ENCODE data around the gene DTX3. TPM values are rescaled to one million over a fixed set of nuclear protein-coding genes. Genes with fewer than 3 reads are reported as not detected.

DTX3 gene, protein sequence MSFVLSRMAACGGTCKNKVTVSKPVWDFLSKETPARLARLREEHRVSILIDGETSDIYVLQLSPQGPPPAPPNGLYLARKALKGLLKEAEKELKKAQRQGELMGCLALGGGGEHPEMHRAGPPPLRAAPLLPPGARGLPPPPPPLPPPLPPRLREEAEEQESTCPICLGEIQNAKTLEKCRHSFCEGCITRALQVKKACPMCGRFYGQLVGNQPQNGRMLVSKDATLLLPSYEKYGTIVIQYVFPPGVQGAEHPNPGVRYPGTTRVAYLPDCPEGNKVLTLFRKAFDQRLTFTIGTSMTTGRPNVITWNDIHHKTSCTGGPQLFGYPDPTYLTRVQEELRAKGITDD
- total RNA-seq, result 15.6 and 23.1 TPM in 2 replicates

DNA sequence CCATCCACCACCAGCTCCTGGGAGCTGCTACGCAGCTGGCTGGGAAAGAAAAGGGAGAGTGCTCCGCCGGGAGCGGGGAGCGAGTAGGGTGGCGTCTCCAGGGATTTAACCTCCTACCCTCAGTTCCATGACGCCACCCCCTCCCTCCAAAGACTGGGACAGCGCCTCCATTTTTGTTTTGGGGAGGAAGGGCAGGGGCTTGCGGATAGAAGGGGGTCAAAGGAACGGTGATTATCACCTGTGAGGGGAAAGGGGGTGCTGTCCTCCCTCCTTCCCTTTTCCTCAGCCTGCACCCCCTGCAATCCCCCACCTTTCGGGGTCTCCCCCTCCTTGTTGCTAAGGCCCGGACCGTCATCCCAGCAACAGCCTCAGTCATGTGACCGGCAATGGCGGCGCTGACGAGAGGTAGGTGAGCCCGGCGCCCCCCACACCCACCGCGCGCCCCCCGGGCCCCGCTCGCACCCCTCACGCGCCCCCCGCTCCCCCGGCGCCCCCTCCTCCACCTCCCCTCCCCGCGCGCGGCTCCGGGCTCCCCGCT, at the start of gene DTX3:
Gene DTX3 (plus strand): TSS at position 371 of the 538 bp plus-strand sequence. CDS start 1,694 bp downstream, outside the sequence.

DNA sequence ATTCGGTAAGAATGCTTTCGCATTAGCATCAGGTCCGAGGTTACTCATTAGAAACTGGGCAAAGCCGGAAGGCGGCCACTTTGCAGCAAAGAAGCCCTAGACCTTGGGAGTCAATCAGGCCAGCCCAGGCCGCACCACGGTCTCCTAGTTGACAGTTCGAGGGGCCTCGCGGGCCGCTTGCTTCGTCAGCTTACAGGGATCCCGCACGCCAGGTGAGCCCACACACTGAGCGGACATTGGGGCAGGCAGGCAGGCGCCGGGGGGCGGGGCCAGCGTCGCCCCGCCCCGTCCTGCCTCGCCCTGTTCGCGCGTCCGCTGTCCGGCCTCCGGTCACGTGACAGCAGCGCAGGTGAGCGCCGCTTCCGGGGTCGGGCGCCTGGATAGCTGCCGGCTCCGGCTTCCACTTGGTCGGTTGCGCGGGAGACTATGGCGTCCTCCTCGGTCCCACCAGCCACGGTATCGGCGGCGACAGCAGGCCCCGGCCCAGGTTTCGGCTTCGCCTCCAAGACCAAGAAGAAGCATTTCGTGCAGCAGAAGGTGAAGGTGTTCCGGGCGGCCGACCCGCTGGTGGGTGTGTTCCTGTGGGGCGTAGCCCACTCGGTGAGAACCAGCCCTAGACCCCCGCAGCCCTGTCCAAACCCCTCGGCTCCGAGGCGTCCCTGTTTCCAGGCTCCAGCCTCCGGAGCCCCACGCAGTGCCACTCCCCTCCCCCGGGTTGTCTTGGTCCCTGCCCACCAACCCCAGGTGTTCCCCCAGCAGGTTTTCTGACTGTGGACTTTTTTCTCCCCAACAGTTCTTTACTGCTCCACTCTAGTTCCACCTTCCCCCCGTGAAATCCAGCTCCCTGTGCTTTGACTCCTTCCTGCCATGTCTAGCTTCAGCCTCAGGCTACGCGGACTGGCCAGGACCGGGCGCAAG, 13.5 kb upstream of the DTX3 start, which contains the start of gene PIP4K2C:
Gene PIP4K2C (plus strand): TSS at position 329 of the 918 bp plus-strand sequence. CDS start 98 bp downstream, at position 427.

DNA sequence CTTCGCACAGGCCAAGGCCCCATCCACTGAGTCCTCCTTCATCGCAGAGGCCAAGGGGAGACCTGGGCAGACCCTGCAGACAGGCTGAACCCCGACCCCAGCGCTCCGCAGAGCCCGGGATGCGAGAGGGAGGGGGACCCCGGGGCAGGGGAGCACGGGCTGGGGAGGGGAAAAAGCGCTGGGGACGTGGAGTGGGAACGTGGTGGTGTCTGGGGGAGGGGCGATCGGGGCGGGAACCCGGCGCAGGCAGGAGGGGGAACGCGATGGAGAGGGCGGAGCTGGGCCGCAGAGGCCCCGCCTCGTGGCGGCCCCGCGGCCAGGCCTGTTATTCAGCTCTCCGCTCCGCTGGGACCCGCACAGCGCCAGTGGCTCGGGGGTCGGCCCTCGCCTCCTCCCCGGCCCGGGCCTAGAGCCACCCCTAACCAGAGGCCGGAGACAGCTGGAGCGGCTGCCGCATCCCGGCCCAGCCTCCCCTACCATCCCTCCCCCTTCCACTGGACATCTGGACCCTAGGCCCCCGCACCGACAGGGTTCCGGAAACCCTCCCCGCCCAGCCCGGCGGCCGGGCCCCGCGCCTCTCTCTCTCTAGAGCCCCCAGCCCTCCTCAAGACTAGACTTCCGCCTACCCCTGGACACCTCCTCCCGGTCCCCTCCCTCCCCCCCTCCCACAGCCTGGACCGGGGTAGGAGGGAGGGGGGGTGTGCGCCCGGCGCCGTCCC, 6.6 kb downstream of the DTX3 start, which contains the start of gene ARHGEF25:
Gene ARHGEF25 (plus strand): TSS at position 328 of the 719 bp plus-strand sequence. CDS start 460 bp downstream, outside the sequence.

DNA sequence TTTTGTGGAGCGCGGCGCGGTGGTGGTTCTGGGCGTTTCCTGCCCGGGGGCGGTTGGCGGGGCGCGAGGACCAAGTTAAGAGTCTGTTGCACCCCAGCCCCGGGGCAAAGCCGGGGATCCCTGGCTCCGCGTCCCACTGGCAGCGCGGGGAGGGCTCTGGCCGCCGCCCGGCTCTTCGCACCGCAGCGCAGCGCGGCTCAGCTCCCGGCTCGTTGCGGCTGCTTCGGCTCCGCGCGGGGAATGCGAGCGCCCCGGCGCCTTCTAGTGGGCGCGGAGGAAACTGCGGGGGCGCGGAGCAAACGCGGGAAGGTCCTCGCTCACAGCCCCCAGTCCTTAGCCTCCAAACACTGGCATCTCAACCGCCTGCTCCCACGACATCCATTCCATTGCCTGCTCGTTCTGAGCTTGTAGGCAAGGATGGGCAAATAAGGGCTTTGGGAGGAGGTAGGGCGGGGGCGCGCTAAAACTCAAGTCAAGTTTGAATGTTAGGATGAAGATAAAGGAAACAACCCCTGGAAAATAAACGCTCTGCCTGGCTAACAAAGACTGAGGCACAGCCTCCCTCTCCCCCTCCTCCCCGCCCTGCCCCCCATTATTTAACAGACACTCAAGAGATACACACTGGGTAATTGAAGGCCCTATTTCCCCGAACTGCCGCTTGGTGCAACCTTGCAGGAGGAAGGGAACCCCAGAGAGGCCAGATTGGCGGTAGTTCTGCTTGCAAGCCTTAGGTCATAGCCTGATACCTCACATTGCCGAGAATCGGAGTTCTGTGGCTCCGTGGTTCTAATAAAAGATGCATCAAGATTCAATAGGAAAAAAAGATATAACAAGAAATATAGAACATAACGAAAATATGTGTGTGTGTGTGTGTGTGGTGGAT, 28.6 kb downstream of the DTX3 start, which contains the start of gene B4GALNT1:
Gene B4GALNT1 (minus strand): TSS at position 244 of the 883 bp plus-strand sequence. CDS start 1,069 bp downstream, outside the sequence.

Other genes starting within 250 kb of the DTX3 start
- 12.4 and 13.6 TPM in 2 replicates for gene R3HDM2, start 173.8 kb upstream of the DTX3 start, total RNA-seq
- not detected in 2 replicates for gene INHBC, start 170.0 kb upstream of the DTX3 start, total RNA-seq
- gene INHBE, start 149.5 kb upstream of the DTX3 start, total RNA-seq, result 2.1 and 17.0 TPM in 2 replicates
- 2.4 and 3.1 TPM in 2 replicates for gene GLI1, start 145.0 kb upstream of the DTX3 start, total RNA-seq
- 0.11 and 0.12 TPM in 2 replicates for gene ARHGAP9, start 125.0 kb upstream of the DTX3 start, total RNA-seq
- gene MARS1, start 116.8 kb upstream of the DTX3 start, total RNA-seq, result 209 and 350 TPM in 2 replicates
- gene DDIT3, start 84.3 kb upstream of the DTX3 start, total RNA-seq, result 136 and 444 TPM in 2 replicates
- gene MBD6, start 82.0 kb upstream of the DTX3 start, total RNA-seq, result 4.9 and 8.1 TPM in 2 replicates
- gene DCTN2, start 57.6 kb upstream of the DTX3 start, total RNA-seq, result 80.7 and 106 TPM in 2 replicates
- 0.44 and 0.50 TPM in 2 replicates for gene KIF5A, start 54.8 kb upstream of the DTX3 start, total RNA-seq
- 13.6 and 16.5 TPM in 2 replicates for gene PIP4K2C, start 13.6 kb upstream of the DTX3 start, total RNA-seq
- gene ARHGEF25, start 6.6 kb downstream of the DTX3 start, total RNA-seq, result 17.9 and 27.1 TPM in 2 replicates
- gene B4GALNT1, start 28.4 kb downstream of the DTX3 start, total RNA-seq, result 3.4 and 4.0 TPM in 2 replicates
- gene OS9, start 89.3 kb downstream of the DTX3 start, total RNA-seq, result 276 and 299 TPM in 2 replicates
- 0.33 and 0.87 TPM in 2 replicates for gene AGAP2, start 133.9 kb downstream of the DTX3 start, total RNA-seq
- gene TSPAN31, start 140.2 kb downstream of the DTX3 start, total RNA-seq, result 56.9 and 94.5 TPM in 2 replicates
- gene CDK4, start 147.5 kb downstream of the DTX3 start, total RNA-seq, result 177 and 190 TPM in 2 replicates
- 3.0 and 3.9 TPM in 2 replicates for gene MARCHF9, start 150.3 kb downstream of the DTX3 start, total RNA-seq
- gene CYP27B1, start 162.3 kb downstream of the DTX3 start, total RNA-seq, result under 0.01 and 0.55 TPM in 2 replicates
- gene METTL1, start 167.3 kb downstream of the DTX3 start, total RNA-seq, result 5.2 and 7.4 TPM in 2 replicates
- gene EEF1AKMT3, start 167.8 kb downstream of the DTX3 start, total RNA-seq, result 3.8 and 8.1 TPM in 2 replicates
- gene TSFM, start 178.0 kb downstream of the DTX3 start, total RNA-seq, result 17.6 and 21.1 TPM in 2 replicates
- gene AVIL, start 213.9 kb downstream of the DTX3 start, total RNA-seq, result 0.89 and 2.2 TPM in 2 replicates
- gene CTDSP2, start 241.9 kb downstream of the DTX3 start, total RNA-seq, result 56.1 and 70.4 TPM in 2 replicates

Data from uterine smooth muscle cell (primary cell).